CD4-positive, alpha-beta T cell treated with Interleukin-15 for 4 hours (primary cell): ENCODE measurements around the gene KCNK15.
"Not testable (repeated sequence)": the region's sequence is repeated elsewhere in the genome, so short reads cannot be mapped to it uniquely, and the experiment has no call there.

ENCODE experiments used
- DNase-seq: peaks from one replicate; pipeline ENCODE4 v3.0.0-alpha.2; 2020; ENCODE audit warnings: low spot score

KCNK15 gene

GRCh38 chr20:44745598-44746366 lies at the start of gene KCNK15:
KCNK15 (plus strand) TSS chr20:44745865; CDS start chr20:44745911, 46 bp downstream.
- peak; percentile 3 for DNase-seq

DNA sequence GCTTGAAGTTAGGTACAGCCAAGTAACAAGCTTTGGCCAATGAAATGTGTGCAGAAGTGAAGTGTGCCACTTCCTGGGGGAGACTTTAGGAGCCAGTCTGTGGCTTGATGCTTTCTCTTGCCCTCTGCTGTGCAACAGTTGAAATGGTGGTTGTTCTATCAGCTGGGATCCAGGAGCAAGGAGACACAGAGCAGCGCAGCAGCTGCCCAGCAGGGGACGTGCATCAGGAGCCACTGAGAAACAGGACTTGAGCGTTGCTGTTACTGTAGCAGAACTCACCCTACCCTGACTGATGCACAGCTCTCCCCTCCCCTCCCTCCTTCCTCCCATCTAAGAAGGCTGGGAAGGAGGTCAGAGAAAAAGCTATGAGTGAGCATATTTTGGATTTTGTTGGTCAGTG lies 49.4 kb upstream of the KCNK15 start:
- no peak for DNase-seq

- not testable (repeated sequence) for DNase-seq
These were observed 48.6 kb upstream of the KCNK15 start for GRCh38 chr20:44697041-44697440.

DNA sequence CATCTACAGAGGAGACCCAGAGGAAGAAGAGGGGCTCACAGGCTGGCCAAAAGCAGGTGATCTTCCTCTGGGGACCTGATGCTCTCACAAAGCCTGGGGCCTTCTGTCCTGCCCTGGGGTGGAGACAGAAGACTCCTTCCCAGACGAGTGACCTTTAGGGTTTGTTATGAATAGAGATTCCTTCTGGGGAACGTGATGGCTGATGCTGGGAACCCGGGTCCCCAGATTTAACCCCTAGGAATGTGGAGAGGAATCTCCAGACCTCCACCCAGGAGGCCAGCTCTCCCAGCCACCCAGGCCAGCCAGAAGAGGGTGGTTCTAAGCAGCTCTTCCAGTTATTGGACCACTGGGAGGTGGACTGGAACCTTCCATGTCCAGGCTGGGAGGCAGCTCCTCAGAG lies 47.3 kb upstream of the KCNK15 start:
- no peak for DNase-seq

GRCh38 chr20:44700306-44700705 lies 45.4 kb upstream of the KCNK15 start:
- DNase-seq = no peak

DNA sequence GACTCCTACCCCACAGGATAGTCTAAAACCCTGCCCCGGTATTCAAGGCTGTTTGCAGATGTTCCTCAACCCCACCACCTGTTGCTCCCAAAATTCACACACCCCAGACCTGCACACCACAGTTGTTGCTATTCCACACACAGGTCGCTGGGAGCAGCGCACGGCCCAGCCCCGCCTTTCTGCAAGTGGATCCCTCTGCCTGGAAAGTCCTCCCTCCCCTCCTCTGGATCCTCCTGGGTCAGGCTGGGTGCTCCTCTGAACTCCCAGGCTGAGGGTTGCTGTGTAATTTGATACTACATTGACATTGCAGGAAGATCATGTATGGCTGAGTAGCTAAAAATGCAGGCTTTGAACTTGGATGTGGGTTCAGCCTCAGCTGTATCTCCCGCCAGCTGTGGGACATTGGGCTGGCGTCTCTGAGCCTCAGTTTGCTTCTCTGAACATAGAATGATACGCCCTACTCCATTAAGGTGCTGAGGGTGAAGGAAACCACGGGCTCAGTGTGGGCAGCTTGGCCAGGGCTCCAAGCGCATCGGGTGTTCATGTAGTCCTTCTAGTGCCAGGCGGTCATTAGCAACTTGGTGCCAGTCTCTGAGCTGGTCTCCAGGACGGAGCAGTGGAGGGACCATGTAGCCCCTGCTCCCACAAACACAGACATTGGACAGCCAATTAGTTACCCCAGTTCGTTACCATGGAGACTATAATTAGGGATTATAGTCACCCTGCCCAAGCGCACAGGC lies 44.4 kb upstream of the KCNK15 start:
- DNase-seq = no peak

- no peak for DNase-seq
These were observed 43.8 kb upstream of the KCNK15 start for GRCh38 chr20:44701858-44702256.

- no peak for DNase-seq
These were observed 42.9 kb upstream of the KCNK15 start for GRCh38 chr20:44702776-44703175.

- DNase-seq = no peak
These were observed 42.3 kb upstream of the KCNK15 start for GRCh38 chr20:44703183-44703925.

GRCh38 chr20:44703956-44704488 lies 41.6 kb upstream of the KCNK15 start:
- no peak for DNase-seq

- DNase-seq = no peak
These were observed 41.1 kb upstream of the KCNK15 start for GRCh38 chr20:44704551-44704971.

DNA sequence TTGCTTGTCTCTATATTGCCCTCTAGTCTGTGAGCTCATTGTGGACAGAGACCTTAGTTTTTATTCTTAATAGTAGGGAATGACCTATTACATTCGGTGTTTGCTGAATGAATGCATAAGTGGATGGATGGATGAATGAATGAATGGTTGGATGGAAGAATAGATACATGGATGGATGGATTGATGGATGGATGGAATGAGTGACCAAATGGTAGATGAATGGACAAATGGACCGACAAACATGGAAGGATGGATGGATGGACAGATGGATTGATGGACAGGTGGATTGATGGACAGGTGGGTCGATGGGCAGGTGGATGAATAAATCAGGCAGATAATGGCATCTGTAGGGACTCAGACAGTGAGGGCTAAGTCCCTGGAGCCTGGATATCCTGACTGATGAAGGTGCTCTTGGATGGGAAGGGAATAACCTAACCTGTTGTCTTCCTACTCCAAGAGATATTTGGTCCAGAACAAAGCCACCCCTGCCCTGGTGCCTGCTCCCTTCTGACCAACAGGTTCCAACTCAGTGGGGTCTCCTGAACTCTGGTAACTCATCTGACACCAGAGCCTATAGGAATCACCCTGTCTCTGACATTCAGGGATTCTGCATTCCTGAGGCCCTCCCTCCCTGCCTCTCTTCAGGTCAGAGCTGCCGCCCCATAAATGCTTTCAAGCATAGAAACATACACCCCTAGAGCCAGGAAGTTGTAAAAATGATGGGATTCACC lies 40.1 kb upstream of the KCNK15 start:
- DNase-seq = no peak

GRCh38 chr20:44706301-44707017 lies 39.2 kb upstream of the KCNK15 start:
- no peak for DNase-seq

GRCh38 chr20:44707018-44707579 lies 38.6 kb upstream of the KCNK15 start:
- no peak for DNase-seq

DNA sequence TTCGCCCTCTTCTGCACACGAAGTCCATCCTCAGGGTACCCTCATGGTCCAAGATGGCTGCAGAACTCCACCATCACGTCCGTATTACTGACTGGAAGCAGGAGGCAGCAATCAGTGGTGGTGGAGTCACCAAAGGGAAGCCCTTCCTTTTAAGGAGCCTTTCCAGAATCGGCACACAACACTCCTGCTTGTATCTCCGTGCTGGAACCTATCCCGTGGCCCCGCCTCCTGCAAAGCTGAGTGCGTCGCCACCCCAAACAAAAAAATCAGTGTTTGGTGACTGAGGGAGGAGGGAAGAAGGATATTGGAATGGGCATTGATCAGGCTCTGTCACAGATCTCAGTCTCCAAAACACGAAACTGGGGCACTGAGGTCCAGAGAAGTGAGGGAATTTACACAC lies 36.3 kb upstream of the KCNK15 start:
- DNase-seq = no peak

GRCh38 chr20:44709797-44710196 lies 35.9 kb upstream of the KCNK15 start:
- DNase-seq = no peak

DNA sequence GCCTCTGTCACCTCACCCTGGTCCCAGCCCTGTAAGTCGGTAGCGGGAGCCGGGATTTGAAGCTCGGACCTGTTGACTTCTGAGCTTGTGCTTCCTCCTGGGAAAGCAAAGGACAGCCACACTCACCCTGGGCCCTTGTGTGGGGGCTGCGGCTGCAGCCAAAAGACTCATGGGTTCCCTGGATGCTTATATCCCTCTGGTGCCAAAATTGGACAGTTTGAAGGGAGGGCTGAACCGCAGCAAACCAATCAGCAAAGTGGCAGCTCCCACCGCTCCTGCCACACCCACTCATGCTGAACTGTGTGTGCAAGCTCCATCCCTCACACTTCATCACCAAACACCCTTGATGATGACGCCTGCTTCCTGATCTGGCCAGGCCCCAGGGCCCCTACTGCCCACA lies 34.4 kb upstream of the KCNK15 start:
- DNase-seq = no peak

DNA sequence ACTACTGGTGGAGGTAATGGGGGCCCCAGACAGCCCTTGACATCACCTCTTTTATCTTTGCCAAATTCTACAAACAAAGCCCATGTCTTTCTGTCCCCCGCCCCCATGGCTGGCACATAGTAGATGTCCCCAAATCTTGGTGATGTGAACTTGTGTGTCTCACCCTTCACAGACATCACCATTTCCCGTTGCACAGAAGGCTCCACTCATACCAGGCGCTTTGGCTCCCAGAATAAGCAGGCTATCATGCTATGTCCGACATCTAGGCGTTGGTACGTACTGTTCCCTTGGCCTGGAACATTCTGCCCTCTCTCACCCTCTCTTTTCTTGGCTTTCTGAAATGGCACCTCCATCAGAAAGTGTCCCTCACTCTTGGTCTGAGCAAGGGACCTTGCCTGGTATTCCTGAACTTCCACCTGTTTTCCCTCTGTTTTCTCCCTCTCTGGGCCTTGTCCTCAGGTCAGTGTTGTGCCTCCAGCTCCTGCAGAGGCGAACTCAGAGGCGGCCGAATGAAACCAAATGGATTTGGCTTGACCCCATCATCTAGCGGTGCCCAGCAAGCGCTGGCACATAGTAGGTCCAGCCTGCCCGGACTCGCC lies 31.5 kb upstream of the KCNK15 start:
- no peak for DNase-seq

- DNase-seq = no peak
These were observed 30.8 kb upstream of the KCNK15 start, which contains the start of gene CCN5 for GRCh38 chr20:44714701-44715498. CCN5 (plus strand) TSS chr20:44715369; CDS start chr20:44715391, 22 bp downstream.
